Fibroblast of lung (primary cell): ENCODE results near the gene TMEM51. TPM values are rescaled to one million over a fixed set of nuclear protein-coding genes. Genes with fewer than 3 reads are reported as not detected.

Experiments used
- DNase-seq, 2 donors: peaks; one replicate each; pipeline versions ENCODE4 v3.0.0 to v3.0.0-alpha.2; 2010; ENCODE audit warnings: low read depth in 2 of 2
- H2AFZ ChIP-seq: 2 replicates; pipeline ENCODE4 v1.5.1; 2012; ENCODE audit warnings: low read length, control low read depth, inconsistent platforms
- H3K27ac ChIP-seq: 2 replicates; pipeline ENCODE4 v1.5.1; 2011; ENCODE audit warnings: low read length, control low read depth; ENCODE audit not compliant: insufficient read depth
- H3K27me3 ChIP-seq: 2 replicates; pipeline ENCODE4 v1.5.1; 2011; ENCODE audit warnings: mild to moderate bottlenecking, low read length; ENCODE audit not compliant: control insufficient read depth, insufficient read depth
- H3K36me3 ChIP-seq: 2 replicates; pipeline ENCODE4 v1.5.1; 2011; ENCODE audit warnings: low read length; ENCODE audit not compliant: control insufficient read depth, insufficient read depth
- H3K4me1 ChIP-seq: 2 replicates; pipeline ENCODE4 v1.5.1; 2011; ENCODE audit warnings: low read length; ENCODE audit not compliant: control insufficient read depth, insufficient read depth; ENCODE audit errors: extremely low read depth
- H3K4me2 ChIP-seq: 2 replicates; pipeline ENCODE4 v1.5.1; 2011; ENCODE audit warnings: low read length, control low read depth; ENCODE audit not compliant: insufficient read depth; ENCODE audit errors: extremely low read depth
- H3K4me3 ChIP-seq, 4 experiments: fragments of 200-600 bp in 1 of 4; sonication (generic) in 1 of 4; replicated peaks in 1 of 4; 2 replicates each; pipeline ENCODE4 v1.5.1; 2011 to 2016; ENCODE audit warnings: low read length in 4 of 4, low read depth in 3 of 4, mild to moderate bottlenecking in 3 of 4, control low read depth in 2 of 4, inconsistent platforms in 1 of 4, mixed read lengths in 1 of 4; ENCODE audit not compliant: insufficient read depth in 1 of 4; ENCODE audit errors: control extremely low read depth in 1 of 4
- H3K79me2 ChIP-seq: 2 replicates; pipeline ENCODE4 v1.5.1; 2012; ENCODE audit warnings: mild to moderate bottlenecking, low read length, inconsistent platforms; ENCODE audit not compliant: control insufficient read depth, insufficient read depth
- H3K9ac ChIP-seq: 2 replicates; pipeline ENCODE4 v1.5.1; 2011; ENCODE audit warnings: mild to moderate bottlenecking, low read length, control low read depth; ENCODE audit not compliant: insufficient read depth
- H3K9me3 ChIP-seq: 2 replicates; pipeline ENCODE4 v1.5.1; 2012; ENCODE audit warnings: low read depth, low read length; ENCODE audit not compliant: control insufficient read depth, insufficient read depth
- H4K20me1 ChIP-seq: 2 replicates; pipeline ENCODE4 v1.5.1; 2011; ENCODE audit warnings: low read length; ENCODE audit not compliant: control insufficient read depth, insufficient read depth; ENCODE audit errors: extremely low read depth
- EZH2 ChIP-seq: IDR thresholded peaks from 2 replicates; pipeline ENCODE4 v1.5.1; 2012; ENCODE audit warnings: low read length, control low read depth, mild to moderate bottlenecking; ENCODE audit errors: missing control alignments
- polyA plus RNA-seq, 2 donors: library from polyadenylated mRNA; depleted of rRNA in 1 of 2; stranded (reverse) in 1 of 2; unstranded in 1 of 2; fragments of >200 nt; gene quantifications; 2 replicates each; pipeline ENCODE4 v1.2.1, GENCODE V29; 2011 to 2012; ENCODE audit warnings: missing spikeins in 1 of 2
- total RNA-seq: library from RNA; depleted of rRNA; stranded (reverse); fragments of >200 nt; gene quantifications from 2 replicates; pipeline ENCODE4 v1.2.1, GENCODE V29; 2014
- TF ChIP-seq, protein P1 (sequence below), 2 donors: IDR thresholded peaks in 1 of 2; conservative IDR thresholded peaks in 1 of 2; 1 replicate in 1 of 2; 2 replicates in 1 of 2; pipeline ENCODE4 v1.5.1; 2011 to 2012; ENCODE audit warnings: low read length in 2 of 2, control low read depth in 1 of 2, inconsistent platforms in 1 of 2, low read depth in 1 of 2, mild to moderate bottlenecking in 1 of 2

Gene TMEM51
- total and polyA plus RNA-seq, 2 donors (not counting 1 experiment from before 2014, with no cell fraction given): 6.1 to 19.0 TPM

- TF ChIP-seq, protein P1, sequence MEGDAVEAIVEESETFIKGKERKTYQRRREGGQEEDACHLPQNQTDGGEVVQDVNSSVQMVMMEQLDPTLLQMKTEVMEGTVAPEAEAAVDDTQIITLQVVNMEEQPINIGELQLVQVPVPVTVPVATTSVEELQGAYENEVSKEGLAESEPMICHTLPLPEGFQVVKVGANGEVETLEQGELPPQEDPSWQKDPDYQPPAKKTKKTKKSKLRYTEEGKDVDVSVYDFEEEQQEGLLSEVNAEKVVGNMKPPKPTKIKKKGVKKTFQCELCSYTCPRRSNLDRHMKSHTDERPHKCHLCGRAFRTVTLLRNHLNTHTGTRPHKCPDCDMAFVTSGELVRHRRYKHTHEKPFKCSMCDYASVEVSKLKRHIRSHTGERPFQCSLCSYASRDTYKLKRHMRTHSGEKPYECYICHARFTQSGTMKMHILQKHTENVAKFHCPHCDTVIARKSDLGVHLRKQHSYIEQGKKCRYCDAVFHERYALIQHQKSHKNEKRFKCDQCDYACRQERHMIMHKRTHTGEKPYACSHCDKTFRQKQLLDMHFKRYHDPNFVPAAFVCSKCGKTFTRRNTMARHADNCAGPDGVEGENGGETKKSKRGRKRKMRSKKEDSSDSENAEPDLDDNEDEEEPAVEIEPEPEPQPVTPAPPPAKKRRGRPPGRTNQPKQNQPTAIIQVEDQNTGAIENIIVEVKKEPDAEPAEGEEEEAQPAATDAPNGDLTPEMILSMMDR (conservative IDR thresholded peaks at IDR 0.05 in 1 of 2, IDR thresholded peaks at IDR 0.05 in 1 of 2; ENCODE audit: low read depth in 1 of 2, low read length in 2 of 2): no peak
- no peak for TF ChIP-seq EZH2
- H3K27ac ChIP-seq: peak overlapping the region; percentile 41
- H3K4me3 ChIP-seq: peak overlapping the region in 3 of 4 experiments; percentile 18 to 65 (median 34)
Measured at GRCh38 chr1:15155191-15155590, 1.6 kb downstream of the TMEM51 start.

GRCh38 chr1:15155888-15156741 is 2.6 kb downstream of the TMEM51 start:
- DNase-seq: peak in 1 of 2 donors; percentile 28
- H3K27me3 ChIP-seq: peaks cover 2% of the 10 kb centered on the region
- peak overlapping the region in 3 of 4 experiments; percentile 15 to 49 (median 41) for H3K4me3 ChIP-seq
- H3K9ac ChIP-seq: peak overlapping the region; percentile 54
- peaks cover 25% of the 10 kb centered on the region for H3K4me1 ChIP-seq
- peak overlapping the region; percentile 21 for H2AFZ ChIP-seq
- peak overlapping the region; percentile 59 for H3K27ac ChIP-seq
- no peaks in the 10 kb centered on the region for H4K20me1 ChIP-seq
- H3K79me2 ChIP-seq: peaks cover 43% of the 10 kb centered on the region
- H3K9me3 ChIP-seq: no peaks in the 10 kb centered on the region
- TF ChIP-seq, protein P1 (conservative IDR thresholded peaks at IDR 0.05 in 1 of 2, IDR thresholded peaks at IDR 0.05 in 1 of 2; ENCODE audit: low read depth in 1 of 2, low read length in 2 of 2): no peak
- TF ChIP-seq EZH2: no peak
- H3K4me2 ChIP-seq: peak overlapping the region; percentile 95
- no peaks in the 10 kb centered on the region for H3K36me3 ChIP-seq

More at GRCh38 chr1:15155191-15155590, 1.6 kb downstream of the TMEM51 start:
- DNase-seq: no peak
- H3K36me3 ChIP-seq: no peaks in the 10 kb centered on the region
- H2AFZ ChIP-seq: no peak overlapping the region
- no peak overlapping the region for H3K9ac ChIP-seq
- H3K79me2 ChIP-seq: peaks cover 38% of the 10 kb centered on the region
- peak overlapping the region; percentile 68 for H3K4me2 ChIP-seq
- no peaks in the 10 kb centered on the region for H4K20me1 ChIP-seq
- peaks cover 25% of the 10 kb centered on the region for H3K4me1 ChIP-seq
- no peaks in the 10 kb centered on the region for H3K9me3 ChIP-seq
- peaks cover 6% of the 10 kb centered on the region for H3K27me3 ChIP-seq

GRCh38 chr1:15156807-15157380 is 3.3 kb downstream of the TMEM51 start:
- no peaks in the 10 kb centered on the region for H3K27me3 ChIP-seq
- H3K9ac ChIP-seq: no peak overlapping the region
- H3K4me3 ChIP-seq: no peak overlapping the region
- H4K20me1 ChIP-seq: no peaks in the 10 kb centered on the region
- H3K9me3 ChIP-seq: no peaks in the 10 kb centered on the region
- H3K4me2 ChIP-seq: peak overlapping the region; percentile 95
- peak overlapping the region; percentile 59 for H3K27ac ChIP-seq
- H3K36me3 ChIP-seq: no peaks in the 10 kb centered on the region
- no peak for DNase-seq
- H2AFZ ChIP-seq: no peak overlapping the region
- peaks cover 45% of the 10 kb centered on the region for H3K79me2 ChIP-seq
- H3K4me1 ChIP-seq: peaks cover 26% of the 10 kb centered on the region
- TF ChIP-seq, protein P1 (conservative IDR thresholded peaks at IDR 0.05 in 1 of 2, IDR thresholded peaks at IDR 0.05 in 1 of 2; ENCODE audit: low read depth in 1 of 2, low read length in 2 of 2): no peak
- TF ChIP-seq EZH2: no peak
